Endothelial cell of umbilical vein (primary cell): Measurements from ENCODE around the gene RXFP4. TPM values are rescaled to one million over a fixed set of nuclear protein-coding genes. Genes with fewer than 3 reads are reported as not detected.

ENCODE experiments used
- BruUV-seq: library from RNA; stranded (reverse); fragments of 400-500 nt; replicated peaks from 2 replicates; lab custom pipeline; 2021; lab: Mats Ljungman, UMichigan
- CTCF ChIA-PET: fragments of 300-600, 350-600 bp; sonication (Branson Sonifier 250); formaldehyde crosslinking; loops from one replicate; lab custom pipeline; 2021; ENCODE audit warnings: antibody characterized with exemption, inconsistent platforms; lab: Charles Lee
- POLR2A ChIA-PET: fragments of 300-600, 350-600 bp; sonication (Branson Sonifier 250); formaldehyde crosslinking; loops from one replicate; lab custom pipeline; 2021; ENCODE audit warnings: antibody characterized with exemption, inconsistent platforms; lab: Charles Lee
- DNase-seq: peaks from one replicate; pipeline ENCODE4 v3.0.0-alpha.2; 2011; ENCODE audit warnings: low read depth, low spot score
- FAIRE-seq: peaks from 2 replicates; lab custom pipeline; 2011; peaks lifted over from hg19 to GRCh38; lab: Jason Lieb, UNC
- H2AFZ ChIP-seq: 2 replicates; pipeline ENCODE4 v1.6.0; 2012; ENCODE audit warnings: low read depth, low read length, control low read depth, inconsistent platforms
- H3K27ac ChIP-seq: 2 replicates; pipeline ENCODE4 v1.5.1; 2011; ENCODE audit warnings: low read depth, mild to moderate bottlenecking, control low read depth, low read length, moderate library complexity; ENCODE audit not compliant: insufficient read depth
- H3K27me3 ChIP-seq, 2 experiments: 2 replicates each; pipeline versions ENCODE4 v1.6.0 to v1.6.1; 2011; ENCODE audit warnings: low read length in 2 of 2, mixed read lengths in 1 of 2; ENCODE audit not compliant: control insufficient read depth in 2 of 2, insufficient read depth in 2 of 2
- H3K36me3 ChIP-seq, 2 experiments: 2 replicates in 1 of 2; 3 replicates in 1 of 2; pipeline ENCODE4 v1.5.1; 2011; ENCODE audit warnings: low read length in 2 of 2, mild to moderate bottlenecking in 1 of 2, moderate library complexity in 1 of 2; ENCODE audit not compliant: control insufficient read depth in 2 of 2, insufficient read depth in 2 of 2; ENCODE audit errors: extremely low read depth in 1 of 2
- H3K4me1 ChIP-seq: 3 replicates; pipeline ENCODE4 v1.5.1; 2011; ENCODE audit warnings: mild to moderate bottlenecking, low read length; ENCODE audit not compliant: control insufficient read depth, insufficient read depth; ENCODE audit errors: extremely low read depth
- H3K4me2 ChIP-seq: 2 replicates; pipeline ENCODE4 v1.6.1; 2011; ENCODE audit warnings: low read length, control low read depth, mixed read lengths; ENCODE audit not compliant: insufficient read depth
- H3K4me3 ChIP-seq, 3 experiments: fragments of 200-600 bp in 1 of 3; sonication (generic), shearing (Covaris generic) in 1 of 3; replicated peaks in 1 of 3; 2 replicates each; pipeline ENCODE4 v1.5.1; 2011 to 2016; ENCODE audit warnings: control low read depth in 3 of 3, low read length in 3 of 3, mild to moderate bottlenecking in 2 of 3, inconsistent platforms in 1 of 3, low read depth in 1 of 3, moderate library complexity in 1 of 3; ENCODE audit not compliant: insufficient read depth in 1 of 3
- H3K79me2 ChIP-seq: 2 replicates; pipeline ENCODE4 v1.6.0; 2012; ENCODE audit warnings: low read length, inconsistent platforms; ENCODE audit not compliant: control insufficient read depth, insufficient read depth
- H3K9ac ChIP-seq: replicated peaks from 2 replicates; pipeline ENCODE3; 2011; ENCODE audit warnings: low read length, control low read depth; ENCODE audit not compliant: insufficient read depth; ENCODE audit errors: extremely low read depth
- H3K9me1 ChIP-seq: replicated peaks from 3 replicates; pipeline ENCODE4 v1.6.0; 2011; ENCODE audit warnings: mild to moderate bottlenecking, low read length; ENCODE audit not compliant: control insufficient read depth, insufficient read depth; ENCODE audit errors: extremely low read depth
- H3K9me3 ChIP-seq: replicated peaks from 2 replicates; pipeline ENCODE4 v1.5.1; 2012; ENCODE audit warnings: low read length, inconsistent platforms; ENCODE audit not compliant: control insufficient read depth, insufficient read depth
- H4K20me1 ChIP-seq: replicated peaks from 2 replicates; pipeline ENCODE3; 2011; ENCODE audit warnings: mild to moderate bottlenecking, low read length; ENCODE audit not compliant: control insufficient read depth, insufficient read depth; ENCODE audit errors: extremely low read depth
- EZH2 ChIP-seq: IDR thresholded peaks from 2 replicates; pipeline ENCODE4 v1.6.1; 2012; ENCODE audit warnings: borderline replicate concordance, low read depth, mild to moderate bottlenecking, moderate library complexity, low read length, inconsistent platforms; ENCODE audit not compliant: severe bottlenecking
- FOS ChIP-seq: IDR thresholded peaks from 2 replicates; pipeline ENCODE4 v1.6.1; 2011; ENCODE audit warnings: mild to moderate bottlenecking, low read length, moderate library complexity, borderline replicate concordance; ENCODE audit not compliant: insufficient read depth
- GATA2 ChIP-seq: IDR thresholded peaks from 2 replicates; pipeline ENCODE4 v1.7.0; 2011; ENCODE audit warnings: low read depth, mild to moderate bottlenecking, moderate library complexity, mixed read lengths, low read length; ENCODE audit not compliant: insufficient read length, insufficient read depth
- JUN ChIP-seq: IDR thresholded peaks from 2 replicates; pipeline ENCODE4 v1.6.1; 2011; ENCODE audit warnings: borderline replicate concordance, low read depth; ENCODE audit not compliant: insufficient read length, insufficient read depth
- POLR2AphosphoS5 ChIP-seq: IDR thresholded peaks from 2 replicates; pipeline ENCODE4 v1.6.1; 2012; ENCODE audit warnings: low read depth, mild to moderate bottlenecking, control low read depth, low read length, moderate library complexity; ENCODE audit not compliant: insufficient read depth
- dilution Hi-C: fragments of 300-500 bp; cut with MboI; formaldehyde crosslinking; loops from one replicate; pipeline ENCODE4 v1.15.0; 2019; ENCODE audit warnings: low sequenced_read_pairs; ENCODE audit not compliant: extremely low pct_ligation_motif_present
- intact Hi-C: fragments of 100-400 bp; cut with micrococcal nuclease; formaldehyde crosslinking; loops from one replicate; pipeline ENCODE4 v1.10.0; 2022
- polyA plus RNA-seq, 4 experiments: library from polyadenylated mRNA; depleted of rRNA in 3 of 4; stranded (reverse) in 3 of 4; unstranded in 1 of 4; fragments of >200 nt; gene quantifications; 2 replicates each; pipeline versions ENCODE4 v1.2.1 to v1.2.3, GENCODE V29; 2011 to 2012; ENCODE audit warnings: missing spikeins in 1 of 4
- total RNA-seq: library from RNA; stranded (reverse); gene quantifications from 2 replicates; pipeline ENCODE4 v1.2.3, GENCODE V29; 2021
- TF ChIP-seq, protein P1 (sequence below), 2 donors: IDR thresholded peaks; 1 replicate in 1 of 2; 2 replicates in 1 of 2; pipeline ENCODE4 v1.5.1; 2011; ENCODE audit warnings: low read length in 2 of 2, mild to moderate bottlenecking in 2 of 2, moderate library complexity in 2 of 2, control low read depth in 1 of 2, inconsistent platforms in 1 of 2, low read depth in 1 of 2; ENCODE audit not compliant: insufficient read depth in 1 of 2; ENCODE audit errors: extremely low read depth in 1 of 2

The RXFP4 gene
- total and polyA plus RNA-seq, 2 donors (not counting 3 experiments of a cell fraction or from before 2014, with no cell fraction given), result not detected

DNA sequence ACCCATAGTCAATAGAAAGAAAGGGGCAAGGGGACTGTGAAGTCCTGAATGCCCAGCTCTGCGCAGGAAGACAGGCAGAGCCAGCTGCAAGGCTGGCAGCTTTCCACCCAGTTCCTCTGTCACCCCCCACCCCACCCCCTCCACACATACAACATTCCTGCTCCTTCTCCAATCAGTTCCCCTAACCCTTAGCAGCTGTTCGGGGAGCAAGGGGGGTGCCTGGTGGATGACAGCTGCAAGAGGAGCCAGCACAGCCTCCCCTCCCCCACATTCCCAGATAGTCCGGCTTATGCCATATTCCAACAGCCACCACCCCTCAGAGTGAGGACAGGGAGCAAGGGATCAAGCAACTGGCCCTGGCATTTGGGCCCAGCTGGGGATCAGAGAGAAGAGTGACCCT is 27.2 kb downstream of the RXFP4 start:
- peaks cover 14 to 27% of the 10 kb centered on the region in 2 experiments for H3K36me3 ChIP-seq
- intact Hi-C loops, result loop anchor here (10.0 kb wide), 1 partner anchor 166 kb away; no protein-coding TSS in a partner anchor
- CTCF ChIA-PET, result interaction anchor here (0.7 to 5.5 kb wide), 7 partner anchors 9 to 844 kb away, joined by 3 to 41 read pairs (median 5); partner anchors contain the start of gene ARHGEF2

More for the DNA sequence above, 27.2 kb downstream of the RXFP4 start:
- BruUV-seq, result no TSS peak
- Histone ChIP-seq H3K9me1 (no peaks in the 10 kb centered on the region), H3K27me3 (no peaks in the 10 kb centered on the region), H2AFZ (no peak overlapping the region), H3K4me2 (peak overlapping the region; percentile 66), H3K79me2 (peaks cover 62% of the 10 kb centered on the region), H3K9ac (no peak overlapping the region), H3K9me3 (no peaks in the 10 kb centered on the region), H3K4me3 (no peak overlapping the region), H3K27ac (peak overlapping the region; percentile 91), H4K20me1 (no peaks in the 10 kb centered on the region), H3K4me1 (peaks cover 64% of the 10 kb centered on the region)
- peak; percentile 80 for FAIRE-seq
- dilution Hi-C loops, result no loop called here
- no peak for TF ChIP-seq EZH2
- no peak for TF ChIP-seq FOS
- TF ChIP-seq POLR2AphosphoS5, result no peak
- TF ChIP-seq, protein P1, sequence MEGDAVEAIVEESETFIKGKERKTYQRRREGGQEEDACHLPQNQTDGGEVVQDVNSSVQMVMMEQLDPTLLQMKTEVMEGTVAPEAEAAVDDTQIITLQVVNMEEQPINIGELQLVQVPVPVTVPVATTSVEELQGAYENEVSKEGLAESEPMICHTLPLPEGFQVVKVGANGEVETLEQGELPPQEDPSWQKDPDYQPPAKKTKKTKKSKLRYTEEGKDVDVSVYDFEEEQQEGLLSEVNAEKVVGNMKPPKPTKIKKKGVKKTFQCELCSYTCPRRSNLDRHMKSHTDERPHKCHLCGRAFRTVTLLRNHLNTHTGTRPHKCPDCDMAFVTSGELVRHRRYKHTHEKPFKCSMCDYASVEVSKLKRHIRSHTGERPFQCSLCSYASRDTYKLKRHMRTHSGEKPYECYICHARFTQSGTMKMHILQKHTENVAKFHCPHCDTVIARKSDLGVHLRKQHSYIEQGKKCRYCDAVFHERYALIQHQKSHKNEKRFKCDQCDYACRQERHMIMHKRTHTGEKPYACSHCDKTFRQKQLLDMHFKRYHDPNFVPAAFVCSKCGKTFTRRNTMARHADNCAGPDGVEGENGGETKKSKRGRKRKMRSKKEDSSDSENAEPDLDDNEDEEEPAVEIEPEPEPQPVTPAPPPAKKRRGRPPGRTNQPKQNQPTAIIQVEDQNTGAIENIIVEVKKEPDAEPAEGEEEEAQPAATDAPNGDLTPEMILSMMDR (IDR thresholded peaks at IDR 0.05; ENCODE audit: extremely low read depth in 1 of 2, insufficient read depth in 1 of 2, low read depth in 1 of 2, low read length in 2 of 2), result no peak
- TF ChIP-seq JUN, result no peak
- TF ChIP-seq GATA2, result no peak
- no peak for DNase-seq
- POLR2A ChIA-PET, result interaction anchor here (1.4 kb wide), 1 partner anchor 10 kb away, joined by 4 read pairs; the partner anchor contains the start of gene ARHGEF2
